GM12878 (cell line): ENCODE results near the gene EPB41L1.

ENCODE experiments used
- IKZF2 ChIP-seq, 2 experiments: fragments of 450-650 bp; IDR thresholded peaks; 2 replicates each; pipeline ENCODE4 v1.6.1; 2017; ENCODE audit warnings: mild to moderate bottlenecking in 2 of 2, moderate library complexity in 2 of 2
- NFIC ChIP-seq: IDR thresholded peaks from 2 replicates; pipeline ENCODE4 v1.6.1; 2012; ENCODE audit warnings: low read depth, mild to moderate bottlenecking, inconsistent platforms, low read length, moderate library complexity
- NR2C1 ChIP-seq: fragments of 450-650 bp; IDR thresholded peaks from 2 replicates; pipeline ENCODE4 v1.6.1; 2017; ENCODE audit warnings: antibody characterized with exemption, mild to moderate bottlenecking, moderate library complexity
- POLR2AphosphoS5 ChIP-seq: IDR thresholded peaks from 2 replicates; pipeline ENCODE4 v1.6.1; 2011; ENCODE audit warnings: mild to moderate bottlenecking, low read length, inconsistent platforms
- TCF7 ChIP-seq: IDR thresholded peaks from 2 replicates; pipeline ENCODE4 v1.6.1; 2014; ENCODE audit warnings: antibody characterized with exemption, borderline replicate concordance
- YY1 ChIP-seq: IDR thresholded peaks from 2 replicates; pipeline ENCODE4 v1.6.1; 2011; ENCODE audit warnings: low read depth, mild to moderate bottlenecking, low read length
- TF ChIP-seq, protein P1 (sequence below), 3 experiments: IDR thresholded peaks in 2 of 3; conservative IDR thresholded peaks in 1 of 3; 2 replicates each; pipeline ENCODE4 v1.5.1; 2011; ENCODE audit warnings: low read depth in 3 of 3, low read length in 3 of 3, mild to moderate bottlenecking in 3 of 3, control low read depth in 2 of 3, moderate library complexity in 2 of 3, inconsistent platforms in 1 of 3, mixed read lengths in 1 of 3; ENCODE audit not compliant: control insufficient read depth in 2 of 3, insufficient read depth in 1 of 3; ENCODE audit errors: extremely low read depth in 1 of 3

DNA sequence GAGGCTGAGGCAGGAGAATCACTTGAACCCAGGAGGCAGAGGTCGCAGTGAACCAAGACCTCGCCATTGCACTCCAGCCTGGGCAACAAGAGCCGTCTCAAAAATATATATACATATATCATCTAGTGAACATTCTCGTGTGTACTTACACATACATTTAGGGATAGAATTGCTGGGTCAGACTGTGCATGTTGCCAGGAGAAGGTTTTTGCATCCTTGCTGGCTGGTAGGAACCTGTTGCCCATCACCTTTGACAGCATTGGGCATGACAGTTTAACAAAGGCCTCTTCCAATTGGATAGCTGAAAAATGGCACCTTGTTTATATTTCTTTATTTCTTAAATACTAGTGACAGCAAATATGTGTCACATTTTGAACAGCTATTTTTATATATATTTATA lies 87.1 kb downstream of the EPB41L1 start:
- TF ChIP-seq, protein P1, sequence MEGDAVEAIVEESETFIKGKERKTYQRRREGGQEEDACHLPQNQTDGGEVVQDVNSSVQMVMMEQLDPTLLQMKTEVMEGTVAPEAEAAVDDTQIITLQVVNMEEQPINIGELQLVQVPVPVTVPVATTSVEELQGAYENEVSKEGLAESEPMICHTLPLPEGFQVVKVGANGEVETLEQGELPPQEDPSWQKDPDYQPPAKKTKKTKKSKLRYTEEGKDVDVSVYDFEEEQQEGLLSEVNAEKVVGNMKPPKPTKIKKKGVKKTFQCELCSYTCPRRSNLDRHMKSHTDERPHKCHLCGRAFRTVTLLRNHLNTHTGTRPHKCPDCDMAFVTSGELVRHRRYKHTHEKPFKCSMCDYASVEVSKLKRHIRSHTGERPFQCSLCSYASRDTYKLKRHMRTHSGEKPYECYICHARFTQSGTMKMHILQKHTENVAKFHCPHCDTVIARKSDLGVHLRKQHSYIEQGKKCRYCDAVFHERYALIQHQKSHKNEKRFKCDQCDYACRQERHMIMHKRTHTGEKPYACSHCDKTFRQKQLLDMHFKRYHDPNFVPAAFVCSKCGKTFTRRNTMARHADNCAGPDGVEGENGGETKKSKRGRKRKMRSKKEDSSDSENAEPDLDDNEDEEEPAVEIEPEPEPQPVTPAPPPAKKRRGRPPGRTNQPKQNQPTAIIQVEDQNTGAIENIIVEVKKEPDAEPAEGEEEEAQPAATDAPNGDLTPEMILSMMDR (IDR thresholded peaks at IDR 0.05 in 2 of 3, conservative IDR thresholded peaks at IDR 0.05 in 1 of 3; ENCODE audit: control insufficient read depth in 2 of 3, extremely low read depth in 1 of 3, insufficient read depth in 1 of 3, low read depth in 3 of 3, low read length in 3 of 3), result no peak
- TF ChIP-seq POLR2AphosphoS5, result no peak
- TF ChIP-seq NR2C1, result no peak
- no peak for TF ChIP-seq IKZF2 (IDR thresholded peaks at IDR 0.05)
- no peak for TF ChIP-seq TCF7
- no peak for TF ChIP-seq NFIC
- TF ChIP-seq YY1, result no peak
